Measurements from ENCODE around the gene COMT. TPM values are rescaled to one million over a fixed set of nuclear protein-coding genes. Genes with fewer than 3 reads are reported as not detected.

Gene COMT
- 29.8 and 35.1 TPM in 2 replicates for total RNA-seq (2014; rRNA removed; shearing (Covaris generic))
- 29.6 and 32.6 TPM in 2 replicates for polyA plus RNA-seq (2016; fragmentation: Nextera tagmentation; extraction: Ambion mirVana)
- long read RNA-seq, transcript COMT-202 (6 exons, 2,437 nt) = major isoform, 17 of 29 reads
- long read RNA-seq, transcript COMT-209 (4 exons, 1,035 nt) = minor isoform, 8 of 29 reads
- long read RNA-seq, partial matches to known transcripts = 2 of 29 reads
- long read RNA-seq, other reads (novel, unspliced or antisense) = 2 of 29 reads

- ATAC-seq = peak; percentile 89
- peaks cover 8% of the 10 kb centered on the region for H3K27me3 Mint-ChIP-seq (ENCODE audit: insufficient read depth, low read depth, poor library complexity)
- H2AFZ ChIP-seq = peak within 1 kb of the TSS; percentile 86
- H3K9me3 Mint-ChIP-seq = peaks cover 5% of the 10 kb centered on the region
- H3K9me2 ChIP-seq (ENCODE audit: insufficient read depth) = peaks cover 3% of the 10 kb centered on the region; the same call in 1 of the 2 replicates
- peak; percentile 70 for DNase-seq (ENCODE audit: low spot score)
- no peaks in the 10 kb centered on the region for H3K27me3 ChIP-seq (ENCODE audit: insufficient read depth)
- H3K79me2 ChIP-seq (replicated peaks; ENCODE audit: insufficient read depth) = no peaks in the 10 kb centered on the region; the same call in 1 of the 2 replicates
- H3K4me2 ChIP-seq = peak within 1 kb of the TSS; percentile 76
- TF ChIP-seq EZH2 (IDR thresholded peaks at IDR 0.05; ENCODE audit: low read depth, unreplicated experiment) (no peak), ETS1 (IDR thresholded peaks at IDR 0.05) (no peak), CREB1 (CRISPR knock-in tag; IDR thresholded peaks at IDR 0.05; ENCODE audit: low read depth) (0 out of 2 replicates have a peak, but pooled peaks have one; percentile 4), JUNB (IDR thresholded peaks at IDR 0.05; ENCODE audit: unreplicated experiment) (no peak), POLR2AphosphoS5 (IDR thresholded peaks at IDR 0.05; ENCODE audit: low read depth) (peak; percentile 45), EZH2phosphoT487 (IDR thresholded peaks at IDR 0.05; ENCODE audit: unreplicated experiment) (no peak), ZNF114 (CRISPR knock-in tag; IDR thresholded peaks at IDR 0.05) (no peak)
- H3K4me1 Mint-ChIP-seq = peaks cover 19% of the 10 kb centered on the region
- H3K27ac ChIP-seq (ENCODE audit: low read depth) = peak within 1 kb of the TSS; percentile 45; the same call in 1 of the 2 replicates
- H3K4me1 ChIP-seq (ENCODE audit: insufficient read depth) = peaks cover 10% of the 10 kb centered on the region
- H4K20me1 ChIP-seq (replicated peaks; ENCODE audit: insufficient read depth) = no peaks in the 10 kb centered on the region
- H3F3A ChIP-seq (replicated peaks; ENCODE audit: low read depth) = 0 out of 2 replicates have a peak, but pooled peaks cover 7% of the 10 kb centered on the region
- peak within 1 kb of the TSS; percentile 57 for H3K4me3 ChIP-seq
- H3K27ac Mint-ChIP-seq = peak within 1 kb of the TSS; percentile 88
- peaks cover 6% of the 10 kb centered on the region for H3K36me3 Mint-ChIP-seq (ENCODE audit: low read depth)
- H3K4me3 Mint-ChIP-seq = peak within 1 kb of the TSS; percentile 90
- H3K36me3 ChIP-seq (ENCODE audit: insufficient read depth) = no peaks in the 10 kb centered on the region
These were observed at the start of gene COMT, which contains the start of gene TXNRD2 for GRCh38 chr22:19941365-19942082. TSS of gene COMT (plus strand) at chr22:19941772. CDS start at chr22:19962527, 20,755 bp downstream. TSS of gene TXNRD2 (minus strand) at chr22:19941818. CDS start at chr22:19941803, 15 bp downstream.

GRCh38 chr22:19892257-19892879 lies 49.2 kb upstream of the COMT start:
- ATAC-seq (peak; percentile 37), DNase-seq (ENCODE audit: low spot score) (no peak)
- H3F3A ChIP-seq (replicated peaks; ENCODE audit: low read depth) = peaks cover 13% of the 10 kb centered on the region; the same call in 1 of the 2 replicates
- H2AFZ ChIP-seq = peak overlapping the region; percentile 35; the same call in 1 of the 2 replicates
- Mint-ChIP-seq H3K4me3 (no peak overlapping the region; the same call in 2 of the 3 replicates), H3K4me1 (peaks cover 31% of the 10 kb centered on the region), H3K27me3 (ENCODE audit: insufficient read depth, low read depth, poor library complexity) (peaks cover 16% of the 10 kb centered on the region), H3K36me3 (ENCODE audit: low read depth) (no peaks in the 10 kb centered on the region), H3K9me3 (no peaks in the 10 kb centered on the region), H3K27ac (no peak overlapping the region)
- H3K79me2 ChIP-seq (replicated peaks; ENCODE audit: insufficient read depth) = no peaks in the 10 kb centered on the region
- peaks cover 20% of the 10 kb centered on the region for H3K4me1 ChIP-seq (ENCODE audit: insufficient read depth)
- H3K36me3 ChIP-seq (ENCODE audit: insufficient read depth) = no peaks in the 10 kb centered on the region
- H3K4me2 ChIP-seq = peak overlapping the region; percentile 59; the same call in 1 of the 2 replicates
- H3K27ac ChIP-seq (ENCODE audit: low read depth) = peak overlapping the region; percentile 69; the same call in 1 of the 2 replicates
- H3K9me2 ChIP-seq (ENCODE audit: insufficient read depth) = no peaks in the 10 kb centered on the region
- no peaks in the 10 kb centered on the region for H4K20me1 ChIP-seq (replicated peaks; ENCODE audit: insufficient read depth)
- H3K4me3 ChIP-seq = no peak overlapping the region
- no peaks in the 10 kb centered on the region for H3K27me3 ChIP-seq (ENCODE audit: insufficient read depth)
- no peak for TF ChIP-seq ZNF331 (CRISPR knock-in tag; IDR thresholded peaks at IDR 0.05; ENCODE audit: low read depth)
- no peak for TF ChIP-seq ZNF462 (CRISPR knock-in tag; IDR thresholded peaks at IDR 0.05)
- TF ChIP-seq EZH2 (IDR thresholded peaks at IDR 0.05; ENCODE audit: low read depth, unreplicated experiment) = no peak
- no peak for TF ChIP-seq ETS1 (IDR thresholded peaks at IDR 0.05)

Data from GM23338 (cell line).